Loucy (cell line): ENCODE data around the gene SNX21.

Experiments
- H2AFZ ChIP-seq: fragments of 200-600 bp; sonication (generic); 2 replicates; pipeline ENCODE4 v1.6.0; 2016; ENCODE audit warnings: antibody characterized with exemption, mild to moderate bottlenecking, low read length, moderate library complexity
- H3F3A ChIP-seq: fragments of 200-600 bp; 2 replicates; pipeline ENCODE4 v1.6.0; 2016; ENCODE audit warnings: antibody characterized with exemption, low read depth, mild to moderate bottlenecking
- H3K27me3 ChIP-seq: fragments of 200-600 bp; sonication (generic); 2 replicates; pipeline ENCODE4 v1.6.1; 2014; ENCODE audit warnings: low read length, mild to moderate bottlenecking; ENCODE audit not compliant: insufficient read depth, poor library complexity, severe bottlenecking
- H3K36me3 ChIP-seq: fragments of 200-600 bp; sonication (generic); 2 replicates; pipeline ENCODE4 v1.6.1; 2016; ENCODE audit warnings: low read length; ENCODE audit not compliant: insufficient read depth
- H3K4me1 ChIP-seq: fragments of 200-600 bp; sonication (generic); 2 replicates; pipeline ENCODE4 v1.5.1; 2014; ENCODE audit warnings: low read length, mild to moderate bottlenecking; ENCODE audit not compliant: insufficient read depth, poor library complexity, severe bottlenecking
- H3K4me2 ChIP-seq: fragments of 200-600 bp; sonication (generic); 2 replicates; pipeline ENCODE4 v1.6.0; 2014; ENCODE audit warnings: antibody characterized with exemption, low read length, low read depth, mild to moderate bottlenecking; ENCODE audit not compliant: poor library complexity, severe bottlenecking
- H3K4me3 ChIP-seq: fragments of 200-600 bp; sonication (generic); 2 replicates; pipeline ENCODE4 v1.5.1; 2014; ENCODE audit warnings: low read length, mild to moderate bottlenecking, mixed read lengths; ENCODE audit not compliant: poor library complexity, severe bottlenecking
- H3K79me2 ChIP-seq: fragments of 200-600 bp; sonication (generic); 2 replicates; pipeline ENCODE4 v1.6.1; 2014; ENCODE audit warnings: low read length; ENCODE audit not compliant: insufficient read depth
- H3K9ac ChIP-seq: fragments of 200-600 bp; sonication (generic); 2 replicates; pipeline ENCODE4 v1.6.0; 2014; ENCODE audit warnings: mild to moderate bottlenecking, low read depth, low read length, moderate library complexity; ENCODE audit not compliant: poor library complexity, severe bottlenecking
- H3K9me2 ChIP-seq: fragments of 200-600 bp; sonication (generic); replicated peaks from 2 replicates; pipeline ENCODE4 v1.6.1; 2016; ENCODE audit warnings: low read depth, low read length, mixed read lengths
- H3K9me3 ChIP-seq: fragments of 200-600 bp; sonication (generic); 2 replicates; pipeline ENCODE4 v1.6.1; 2014; ENCODE audit warnings: mild to moderate bottlenecking, antibody characterized with exemption, low read length, low read depth; ENCODE audit not compliant: insufficient read depth
- H4K20me1 ChIP-seq: fragments of 200-600 bp; sonication (generic); 2 replicates; pipeline ENCODE4 v1.6.0; 2014; ENCODE audit warnings: antibody characterized with exemption, low read length, mild to moderate bottlenecking; ENCODE audit not compliant: insufficient read depth, poor library complexity, severe bottlenecking
- CTCF ChIP-seq: fragments of 200-600 bp; sonication (generic); conservative IDR thresholded peaks from 2 replicates; pipeline ENCODE4 v1.5.1; 2014; ENCODE audit warnings: mild to moderate bottlenecking, antibody characterized with exemption, low read length
- EZH2phosphoT487 ChIP-seq: fragments of 200-600 bp; IDR thresholded peaks from 2 replicates; pipeline ENCODE4 v1.6.1; 2018; ENCODE audit warnings: antibody characterized with exemption, mild to moderate bottlenecking, moderate library complexity, borderline replicate concordance

SNX21 gene

GRCh38 chr20:45801851-45802250, 31.7 kb upstream of the SNX21 start:
- Histone ChIP-seq H3K36me3 (peaks cover 54% of the 10 kb centered on the region; the same call in 1 of the 2 replicates), H3F3A (no peaks in the 10 kb centered on the region), H3K4me1 (peaks cover 2% of the 10 kb centered on the region), H3K9ac (no peak overlapping the region), H4K20me1 (peaks cover 2% of the 10 kb centered on the region), H3K9me2 (no peaks in the 10 kb centered on the region), H3K79me2 (no peaks in the 10 kb centered on the region), H3K27me3 (no peaks in the 10 kb centered on the region), H3K9me3 (no peaks in the 10 kb centered on the region), H3K4me3 (no peak overlapping the region), H2AFZ (no peak overlapping the region), H3K4me2 (no peak overlapping the region)
- TF ChIP-seq CTCF (no peak), EZH2phosphoT487 (no peak)

GRCh38 chr20:45810191-45810970, 23.2 kb upstream of the SNX21 start:
- Histone ChIP-seq H3K36me3 (peaks cover 36% of the 10 kb centered on the region; the same call in 1 of the 2 replicates), H3K27me3 (peaks cover 8% of the 10 kb centered on the region), H3F3A (no peaks in the 10 kb centered on the region), H3K9ac (no peak overlapping the region), H4K20me1 (peaks cover 11% of the 10 kb centered on the region), H3K79me2 (peaks cover 44% of the 10 kb centered on the region), H2AFZ (no peak overlapping the region), H3K4me3 (no peak overlapping the region), H3K4me1 (peaks cover 30% of the 10 kb centered on the region), H3K9me3 (no peaks in the 10 kb centered on the region), H3K4me2 (peak overlapping the region; percentile 5), H3K9me2 (no peaks in the 10 kb centered on the region)
- TF ChIP-seq CTCF: no peak
- no peak for TF ChIP-seq EZH2phosphoT487

GRCh38 chr20:45812157-45813005, 21.2 kb upstream of the SNX21 start, which contains the start of gene UBE2C:
TSS of gene UBE2C (plus strand) at chr20:45812644. CDS start at chr20:45812696, 52 bp downstream.
- Histone ChIP-seq H3K4me1 (peaks cover 38% of the 10 kb centered on the region), H3K79me2 (peaks cover 59% of the 10 kb centered on the region), H2AFZ (peak within 1 kb of the TSS; percentile 74), H3F3A (no peaks in the 10 kb centered on the region), H3K9me2 (no peaks in the 10 kb centered on the region), H3K9me3 (no peaks in the 10 kb centered on the region), H3K27me3 (peaks cover 8% of the 10 kb centered on the region), H4K20me1 (peaks cover 17% of the 10 kb centered on the region), H3K4me3 (peak within 1 kb of the TSS; percentile 100), H3K36me3 (peaks cover 45% of the 10 kb centered on the region; the same call in 1 of the 2 replicates), H3K4me2 (peak within 1 kb of the TSS; percentile 86), H3K9ac (peak within 1 kb of the TSS; percentile 99)
- no peak for TF ChIP-seq EZH2phosphoT487
- TF ChIP-seq CTCF: no peak
